Left ventricle myocardium inferior (tissue), 1 donor: ENCODE results near the gene YAP1. TPM values are rescaled to one million over a fixed set of nuclear protein-coding genes. Genes with fewer than 3 reads are reported as not detected.
A peak's percentile ranks its signal among the peaks of the same experiment; 100 is the strongest.

Experiments
- DNase-seq: peaks from one replicate; pipeline ENCODE4 v3.0.0-alpha.2; 2020
- H3K27ac ChIP-seq: fragments of 200-600 bp; replicated peaks from 2 replicates; pipeline ENCODE4 v1.8.0; 2021
- H3K27me3 ChIP-seq: fragments of 200-600 bp; 2 replicates; pipeline ENCODE4 v1.8.0; 2021; ENCODE audit warnings: low read depth
- H3K36me3 ChIP-seq: fragments of 200-600 bp; 2 replicates; pipeline ENCODE4 v1.8.0; 2021
- H3K4me1 ChIP-seq: fragments of 200-600 bp; 2 replicates; pipeline ENCODE4 v1.8.0; 2021
- H3K4me3 ChIP-seq: fragments of 200-600 bp; 2 replicates; pipeline ENCODE4 v1.8.0; 2021; ENCODE audit warnings: mild to moderate bottlenecking, moderate library complexity
- H3K9me3 ChIP-seq: fragments of 200-600 bp; replicated peaks from 2 replicates; pipeline ENCODE4 v1.8.0; 2021
- intact Hi-C: fragments of 100-400 bp; cut with micrococcal nuclease; formaldehyde crosslinking; loops from one replicate; pipeline ENCODE4 v1.11.0; 2022
- total RNA-seq: library from RNA; stranded (reverse); fragmentation: NEBNext Ultra II Directional; extraction: Animal tissue kit (Norgen Biotek cat#: 25700); gene quantifications from one replicate; pipeline ENCODE4 v1.2.1, GENCODE V29; 2021
- TF ChIP-seq, protein P1 (sequence below): fragments of 200-600 bp; IDR thresholded peaks from 2 replicates; pipeline ENCODE4 v1.8.0; 2021; ENCODE audit warnings: antibody characterized with exemption, mild to moderate bottlenecking, borderline replicate concordance
- donor health status: DM: no; HTN: yes; CAD: no; lungs with severe emphysema.

Gene YAP1
- total RNA-seq, 1 donor from 2014 or later = 67.9 TPM

- Histone ChIP-seq H3K36me3 (peaks cover 10% of the 10 kb centered on the region), H3K27me3 (no peaks in the 10 kb centered on the region), H3K27ac (no peak overlapping the region), H3K4me1 (peaks cover 87% of the 10 kb centered on the region), H3K9me3 (no peaks in the 10 kb centered on the region), H3K4me3 (no peak overlapping the region)
- intact Hi-C loops = no loop called here
- TF ChIP-seq, protein P1, sequence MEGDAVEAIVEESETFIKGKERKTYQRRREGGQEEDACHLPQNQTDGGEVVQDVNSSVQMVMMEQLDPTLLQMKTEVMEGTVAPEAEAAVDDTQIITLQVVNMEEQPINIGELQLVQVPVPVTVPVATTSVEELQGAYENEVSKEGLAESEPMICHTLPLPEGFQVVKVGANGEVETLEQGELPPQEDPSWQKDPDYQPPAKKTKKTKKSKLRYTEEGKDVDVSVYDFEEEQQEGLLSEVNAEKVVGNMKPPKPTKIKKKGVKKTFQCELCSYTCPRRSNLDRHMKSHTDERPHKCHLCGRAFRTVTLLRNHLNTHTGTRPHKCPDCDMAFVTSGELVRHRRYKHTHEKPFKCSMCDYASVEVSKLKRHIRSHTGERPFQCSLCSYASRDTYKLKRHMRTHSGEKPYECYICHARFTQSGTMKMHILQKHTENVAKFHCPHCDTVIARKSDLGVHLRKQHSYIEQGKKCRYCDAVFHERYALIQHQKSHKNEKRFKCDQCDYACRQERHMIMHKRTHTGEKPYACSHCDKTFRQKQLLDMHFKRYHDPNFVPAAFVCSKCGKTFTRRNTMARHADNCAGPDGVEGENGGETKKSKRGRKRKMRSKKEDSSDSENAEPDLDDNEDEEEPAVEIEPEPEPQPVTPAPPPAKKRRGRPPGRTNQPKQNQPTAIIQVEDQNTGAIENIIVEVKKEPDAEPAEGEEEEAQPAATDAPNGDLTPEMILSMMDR = no peak
- no peak for DNase-seq
Measured at GRCh38 chr11:102117472-102118113, 7.3 kb downstream of the YAP1 start.

DNA sequence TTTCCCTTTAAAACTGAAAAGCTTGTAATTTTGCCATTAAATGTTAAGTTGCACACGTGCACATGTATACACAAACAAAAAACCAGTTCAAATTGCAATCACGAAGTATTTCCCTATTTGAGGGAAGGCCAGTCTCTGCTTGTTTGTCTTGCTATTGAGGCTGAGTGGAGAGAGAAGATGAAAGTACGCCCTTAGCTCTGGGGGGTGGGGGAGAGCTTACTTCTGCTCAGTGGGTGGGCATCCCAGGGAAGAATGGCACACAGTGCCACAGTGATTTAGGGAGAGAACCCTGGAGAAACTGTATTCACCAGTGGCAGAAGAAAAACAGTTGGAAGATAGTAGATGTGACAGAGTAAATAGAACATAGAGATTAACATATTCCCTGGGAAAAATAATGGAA, 8.7 kb downstream of the YAP1 start:
- no peaks in the 10 kb centered on the region for H3K9me3 ChIP-seq
- H3K27ac ChIP-seq = no peak overlapping the region
- H3K4me3 ChIP-seq = no peak overlapping the region
- DNase-seq = no peak
- intact Hi-C loops = no loop called here
- H3K27me3 ChIP-seq = no peaks in the 10 kb centered on the region
- H3K36me3 ChIP-seq = peaks cover 15% of the 10 kb centered on the region
- TF ChIP-seq, protein P1 = no peak
- H3K4me1 ChIP-seq = peaks cover 74% of the 10 kb centered on the region

- Histone ChIP-seq H3K4me3 (no peak overlapping the region), H3K36me3 (peaks cover 6% of the 10 kb centered on the region), H3K4me1 (peaks cover 63% of the 10 kb centered on the region), H3K27me3 (no peaks in the 10 kb centered on the region), H3K27ac (peak overlapping the region; percentile 10), H3K9me3 (no peaks in the 10 kb centered on the region)
- intact Hi-C loops = no loop called here
- no peak for DNase-seq
- TF ChIP-seq, protein P1 = no peak
Measured at GRCh38 chr11:102119997-102120396, 9.8 kb downstream of the YAP1 start.

DNA sequence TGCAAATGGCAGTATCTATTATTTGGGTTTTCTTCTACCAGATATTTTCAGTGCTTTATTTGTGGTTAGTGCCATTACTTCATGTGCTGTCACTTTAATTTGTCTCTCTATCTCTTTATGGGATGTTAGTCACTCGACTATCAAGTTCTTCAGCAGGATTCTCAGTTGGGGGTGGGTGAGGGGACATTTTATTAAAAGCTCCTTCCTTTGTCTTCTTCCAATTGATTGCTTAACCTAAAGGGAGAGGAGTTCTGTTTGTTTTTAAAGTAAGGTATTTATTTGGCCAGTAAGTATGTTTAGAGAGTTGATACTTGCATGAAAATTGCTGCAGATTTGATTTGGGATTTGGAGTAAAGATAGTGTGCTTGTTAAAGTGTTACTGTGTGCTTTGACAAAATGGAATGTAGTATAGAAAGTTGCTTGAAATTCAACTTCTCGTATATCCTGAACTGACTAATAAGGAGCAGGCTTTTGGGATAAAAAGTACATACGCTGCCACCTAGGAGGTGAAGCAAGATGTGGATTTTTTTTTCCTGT, 10.3 kb downstream of the YAP1 start:
- intact Hi-C loops = no loop called here
- no peaks in the 10 kb centered on the region for H3K27me3 ChIP-seq
- H3K9me3 ChIP-seq = no peaks in the 10 kb centered on the region
- TF ChIP-seq, protein P1 = no peak
- H3K4me3 ChIP-seq = no peak overlapping the region
- DNase-seq = no peak
- H3K4me1 ChIP-seq = peaks cover 63% of the 10 kb centered on the region
- peak overlapping the region; percentile 10 for H3K27ac ChIP-seq
- peaks cover 6% of the 10 kb centered on the region for H3K36me3 ChIP-seq

GRCh38 chr11:102121329-102121728, 11.1 kb downstream of the YAP1 start:
- TF ChIP-seq, protein P1 = no peak
- H3K4me3 ChIP-seq = no peak overlapping the region
- H3K9me3 ChIP-seq = no peaks in the 10 kb centered on the region
- H3K27me3 ChIP-seq = no peaks in the 10 kb centered on the region
- no peak for DNase-seq
- H3K36me3 ChIP-seq = peaks cover 6% of the 10 kb centered on the region
- intact Hi-C loops = no loop called here
- H3K4me1 ChIP-seq = peaks cover 63% of the 10 kb centered on the region
- no peak overlapping the region for H3K27ac ChIP-seq
